Activated CD8-positive, alpha-beta memory T cell treated with anti-CD3 and anti-CD28 coated beads for 36 hours (primary cell): Measurements from ENCODE around the gene PRKCA. TPM values are rescaled to one million over a fixed set of nuclear protein-coding genes. Genes with fewer than 3 reads are reported as not detected.
"Not testable (repeated sequence)": the region's sequence is repeated elsewhere in the genome, so short reads cannot be mapped to it uniquely, and the experiment has no call there.

ENCODE experiments used
- CTCF ChIA-PET: fragments of 350-600 bp; sonication (Branson Sonifier 250); formaldehyde crosslinking; loops from one replicate; lab custom pipeline; 2021; ENCODE audit warnings: antibody characterized with exemption; lab: Charles Lee
- POLR2A ChIA-PET: fragments of 350-600 bp; sonication (Branson Sonifier 250); formaldehyde crosslinking; loops from one replicate; lab custom pipeline; 2021; ENCODE audit warnings: antibody characterized with exemption; lab: Charles Lee
- total RNA-seq, 2 experiments: library from RNA; stranded (reverse); gene quantifications; one replicate each; pipeline ENCODE4 v1.2.3, GENCODE V29; 2021

The PRKCA gene
- total RNA-seq, 2 experiments from 2014 or later = 70.3 to 73.4 TPM

DNA sequence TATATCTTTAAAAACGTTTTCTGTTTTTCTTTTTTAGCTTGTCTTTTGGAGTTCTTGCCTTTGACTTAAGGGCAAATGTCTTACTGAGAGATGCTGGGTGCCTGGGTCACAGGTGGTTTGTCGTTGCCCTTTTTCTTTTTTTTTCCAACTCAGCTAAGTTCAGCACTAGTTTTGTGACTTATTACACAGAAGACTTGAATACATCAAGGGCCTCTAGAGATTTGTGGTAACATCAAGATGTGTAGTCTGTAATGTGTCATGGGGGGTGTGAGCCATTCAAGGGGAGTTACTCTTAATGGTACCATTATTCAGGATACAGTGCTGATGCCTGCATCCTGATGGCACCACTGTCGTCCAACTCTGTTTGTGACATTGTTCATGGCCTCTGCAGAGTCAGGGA, 95.1 kb downstream of the PRKCA start:
- CTCF ChIA-PET = no interaction called here
- POLR2A ChIA-PET = no interaction called here

DNA sequence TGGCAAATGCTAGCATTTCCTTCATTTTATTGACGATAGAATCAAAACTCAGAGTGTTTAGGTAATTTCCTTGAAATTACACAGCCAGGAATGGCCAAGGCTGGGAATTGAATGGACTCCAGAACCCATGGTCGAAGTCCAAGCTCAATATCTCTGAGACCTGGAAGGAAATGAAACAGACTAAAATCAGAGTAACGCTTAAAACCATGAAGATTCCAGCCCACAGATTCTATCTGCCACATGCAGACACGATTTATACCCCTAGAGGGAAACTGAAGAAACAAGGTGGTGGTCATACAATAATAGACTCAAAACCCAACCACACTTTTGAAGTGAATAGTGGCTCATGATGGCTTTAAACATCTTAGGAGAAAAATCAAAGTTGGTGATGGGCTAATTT, 95.6 kb downstream of the PRKCA start:
- ChIA-PET POLR2A (no interaction called here), CTCF (interaction anchor here (1.2 kb wide), 1 partner anchor 17 kb away, joined by 3 read pairs; no protein-coding TSS in a partner anchor)

DNA sequence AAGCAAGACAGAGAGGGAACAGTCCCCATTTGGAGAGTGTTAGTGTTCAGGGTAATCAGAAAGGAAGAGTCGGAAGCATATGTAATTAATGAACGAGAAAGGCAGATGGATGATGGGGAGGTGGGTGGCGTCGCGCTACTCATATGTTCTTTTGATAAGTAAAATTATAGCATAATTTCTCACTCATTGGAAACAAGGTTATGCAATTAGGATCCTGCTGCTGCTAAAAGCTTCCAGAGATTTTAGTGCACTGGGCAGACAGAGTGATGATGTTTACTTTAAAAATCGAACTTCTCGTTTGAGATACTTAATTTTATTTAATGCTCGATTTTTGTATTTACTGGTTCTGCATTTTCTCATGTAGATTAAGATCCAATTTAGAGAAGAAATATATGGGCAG, 96.2 kb downstream of the PRKCA start:
- ChIA-PET POLR2A (no interaction called here), CTCF (interaction anchor here (1.2 kb wide), 1 partner anchor 17 kb away, joined by 3 read pairs; no protein-coding TSS in a partner anchor)

DNA sequence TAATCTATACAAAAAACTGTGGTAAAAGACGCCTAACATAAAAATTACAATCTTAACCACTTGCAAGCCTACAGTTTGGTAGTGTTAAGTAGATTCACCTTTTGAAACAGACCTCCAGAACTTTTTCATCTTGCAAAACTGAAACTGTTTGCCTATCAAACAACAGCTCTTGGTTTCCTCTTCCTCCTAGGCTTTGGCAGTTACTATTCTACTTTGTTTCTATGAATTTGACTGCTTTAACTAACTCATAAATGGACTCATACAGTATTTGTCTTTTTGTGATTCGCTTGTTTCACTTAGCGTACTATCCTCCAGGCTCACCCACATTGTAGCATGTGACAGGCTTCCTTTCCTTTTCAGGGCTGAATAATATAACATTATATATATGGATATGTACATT, 97.0 kb downstream of the PRKCA start:
- ChIA-PET POLR2A (no interaction called here), CTCF (interaction anchor here (1.2 kb wide), 1 partner anchor 45 kb away, joined by 3 read pairs; no protein-coding TSS in a partner anchor)

DNA sequence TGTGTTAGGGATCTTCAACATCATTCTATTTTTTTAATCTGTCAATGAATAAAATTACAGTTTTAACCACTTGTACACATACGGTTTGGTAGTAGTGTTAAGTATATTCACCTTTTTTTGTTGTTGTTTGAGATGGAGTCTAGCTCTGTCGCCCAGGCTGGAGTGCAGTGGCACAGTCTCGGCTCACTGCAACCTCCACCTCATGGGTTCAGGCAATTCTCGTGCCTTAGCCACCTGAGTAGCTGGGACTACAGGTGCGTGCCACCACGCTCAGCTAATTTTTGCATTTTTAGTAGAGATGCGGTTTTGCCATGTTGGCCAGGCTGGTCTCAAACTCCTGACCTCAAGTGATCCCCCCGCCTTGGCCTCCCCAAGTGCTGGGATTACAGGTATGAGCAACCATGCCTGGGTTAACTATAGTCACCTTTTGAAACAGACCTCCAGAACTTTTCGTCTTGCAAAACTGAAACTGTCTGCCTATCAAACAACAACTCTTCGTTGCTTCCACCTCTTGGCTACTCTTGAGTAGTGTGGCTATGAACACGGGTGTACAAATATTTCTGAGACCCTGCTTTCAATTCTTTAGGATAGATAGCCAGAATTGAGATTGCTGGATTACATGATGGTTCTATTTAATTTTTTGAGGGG, 97.8 kb downstream of the PRKCA start:
- CTCF ChIA-PET = interaction anchor here (1.2 kb wide), 1 partner anchor 46 kb away, joined by 3 read pairs; no protein-coding TSS in a partner anchor
- POLR2A ChIA-PET = not testable (repeated sequence)

DNA sequence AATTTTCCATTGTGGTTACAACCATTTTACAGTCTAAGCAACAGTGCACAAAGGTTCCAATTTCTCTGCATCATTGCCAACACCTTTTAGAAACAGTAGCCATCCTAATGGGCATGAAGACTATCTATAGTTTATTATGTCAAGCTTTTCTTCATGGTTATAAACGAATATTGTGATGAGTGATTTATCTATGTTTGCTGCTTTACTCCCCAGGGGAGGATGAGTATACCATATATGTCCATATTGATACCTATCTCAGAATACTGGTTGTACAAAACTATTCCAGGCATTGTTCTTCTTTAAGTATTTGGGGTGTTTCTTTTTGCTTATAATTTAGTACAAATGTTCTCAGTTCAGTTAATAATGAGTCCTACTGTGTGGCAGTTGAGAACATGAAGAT, 98.3 kb downstream of the PRKCA start:
- POLR2A ChIA-PET = no interaction called here
- CTCF ChIA-PET = interaction anchor here (0.5 kb wide), 1 partner anchor 11 kb away, joined by 3 read pairs; no protein-coding TSS in a partner anchor

DNA sequence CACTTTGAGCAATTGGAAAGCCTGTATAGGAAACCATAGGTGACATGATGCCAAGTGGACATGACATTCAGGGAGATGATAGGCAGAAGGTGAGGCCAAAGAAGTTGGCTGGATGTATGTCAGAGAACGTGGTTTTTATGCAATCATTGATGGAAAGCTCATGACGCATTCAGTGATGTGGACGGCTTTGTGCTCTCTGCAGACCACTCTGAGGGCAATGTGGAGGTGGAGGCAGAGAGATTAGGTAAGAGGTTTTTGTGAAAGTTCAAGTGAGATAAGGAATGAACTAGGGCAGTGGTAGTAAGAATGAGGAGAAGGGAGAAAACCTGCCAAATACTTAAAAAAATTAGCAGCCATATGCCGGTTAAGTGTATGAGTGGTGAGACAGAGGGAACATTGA, 99.0 kb downstream of the PRKCA start:
- ChIA-PET CTCF (no interaction called here), POLR2A (no interaction called here)

DNA sequence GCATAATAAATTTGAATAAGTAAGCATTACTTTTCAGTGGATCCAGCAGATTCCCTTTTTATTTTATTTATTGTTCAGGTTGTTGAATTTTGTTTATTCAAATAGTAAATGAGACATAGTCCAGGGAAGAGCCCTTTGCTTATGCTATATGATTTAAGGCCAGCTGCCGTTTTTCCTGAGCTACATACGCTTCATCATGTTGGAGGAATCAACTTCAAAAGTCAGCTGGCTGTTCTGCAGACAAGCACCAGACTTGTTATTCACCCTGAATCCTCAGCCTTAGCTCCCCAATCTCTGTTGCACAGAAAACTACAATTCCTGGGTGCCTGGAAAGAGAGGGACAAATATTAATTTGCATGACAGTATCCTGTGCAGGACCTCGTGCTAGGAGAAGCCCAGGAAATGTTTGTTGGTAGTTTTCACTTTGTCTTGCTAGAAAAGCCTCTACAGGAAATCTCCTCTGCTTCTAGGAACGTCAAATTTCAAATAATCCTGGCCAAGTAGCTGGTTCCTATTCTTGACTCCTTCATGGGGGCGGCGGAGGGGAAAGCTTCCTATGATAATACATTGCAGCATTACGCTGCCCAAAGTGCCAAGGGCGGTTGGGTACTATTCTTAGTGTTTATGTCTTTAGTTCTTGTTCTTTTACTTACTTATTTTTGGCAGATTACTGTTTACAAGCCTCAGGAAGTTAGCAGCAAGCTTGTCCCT, 101.6 kb downstream of the PRKCA start:
- POLR2A ChIA-PET = no interaction called here
- CTCF ChIA-PET = interaction anchor here (0.9 kb wide), 1 partner anchor 9 kb away, joined by 4 read pairs; no protein-coding TSS in a partner anchor

DNA sequence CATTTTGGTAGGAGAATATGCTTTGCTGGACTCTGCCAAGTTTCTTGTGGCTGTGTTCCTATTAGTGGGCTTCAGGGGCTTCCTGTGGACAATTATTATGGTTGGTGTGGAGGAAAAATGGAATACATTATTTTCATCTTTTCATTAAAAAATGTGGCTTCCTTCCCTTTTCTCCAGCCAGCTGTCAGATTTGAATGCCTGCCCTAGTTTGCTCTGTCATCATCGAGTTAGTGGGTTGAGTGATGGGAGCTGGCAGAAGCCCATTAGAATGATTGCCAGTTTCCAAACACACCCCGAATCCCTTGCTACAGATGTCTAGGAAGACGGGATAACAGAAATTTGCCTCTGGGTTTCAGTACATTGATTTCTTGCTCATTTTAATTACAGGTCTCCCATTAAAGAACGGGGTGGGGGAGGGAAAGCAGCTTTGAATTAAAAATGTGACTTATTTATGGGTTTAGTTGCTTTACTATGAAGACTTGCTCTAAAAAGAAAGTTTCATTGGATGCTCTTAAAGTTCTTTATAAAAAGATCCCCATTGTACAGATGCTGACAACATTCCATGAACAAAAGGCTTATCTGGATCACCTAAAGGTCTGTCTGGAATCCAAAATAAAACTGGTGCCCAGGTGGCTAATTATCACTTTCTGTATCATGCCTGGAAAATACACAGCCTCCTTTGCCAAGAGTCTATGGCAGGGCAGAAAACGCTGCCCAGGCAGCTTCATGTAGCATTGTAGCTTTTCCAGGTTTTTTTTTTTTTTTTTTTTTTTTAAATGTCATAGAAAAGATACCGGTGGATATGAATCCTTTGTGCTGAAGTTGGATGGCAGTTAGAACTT, 103.6 kb downstream of the PRKCA start:
- CTCF ChIA-PET = no interaction called here
- POLR2A ChIA-PET = no interaction called here

DNA sequence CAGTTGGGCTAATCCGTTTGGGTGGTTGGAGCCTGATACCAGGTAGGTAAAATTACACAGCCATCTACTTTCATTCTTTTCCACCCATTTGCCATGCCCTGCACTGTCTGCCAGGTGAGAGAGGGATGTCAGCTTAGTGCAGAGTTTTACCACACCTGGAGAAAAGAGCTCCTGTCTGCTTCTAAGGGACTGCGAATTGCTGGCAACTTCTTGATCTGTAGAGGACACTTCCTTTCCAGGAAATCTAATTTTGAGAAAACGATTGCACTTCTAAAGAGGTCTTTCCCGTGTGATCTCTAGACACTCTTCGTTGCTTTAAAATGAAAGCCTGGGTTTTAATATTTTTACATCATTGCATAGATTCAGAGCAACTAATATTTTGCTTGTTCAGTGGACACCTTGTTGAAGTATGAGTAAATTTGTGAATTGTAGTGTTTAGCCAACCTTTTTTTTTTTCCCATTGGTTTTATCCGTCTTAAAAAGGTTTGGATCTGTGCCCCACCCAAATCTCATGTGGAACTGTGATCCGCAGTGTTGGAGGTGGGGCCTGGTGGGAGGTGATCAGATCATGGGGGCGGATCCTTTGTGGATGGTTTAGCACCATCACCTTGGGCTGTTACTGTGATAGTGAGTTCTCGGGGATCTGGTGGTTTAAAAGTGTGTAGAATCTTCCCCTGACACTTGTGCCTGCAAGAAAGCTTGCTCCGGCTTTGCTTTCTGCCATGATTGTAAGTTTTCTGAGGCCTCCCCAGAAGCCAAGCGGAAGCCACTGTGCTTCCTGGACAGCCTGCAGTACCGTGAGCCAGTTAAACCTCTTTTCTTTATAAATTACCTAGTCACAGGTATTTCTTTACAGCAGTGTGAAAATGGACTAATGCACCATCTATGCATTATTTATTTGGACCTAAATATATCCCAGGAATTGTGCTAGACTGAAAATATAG, 104.6 kb downstream of the PRKCA start:
- POLR2A ChIA-PET = no interaction called here
- CTCF ChIA-PET = no interaction called here

DNA sequence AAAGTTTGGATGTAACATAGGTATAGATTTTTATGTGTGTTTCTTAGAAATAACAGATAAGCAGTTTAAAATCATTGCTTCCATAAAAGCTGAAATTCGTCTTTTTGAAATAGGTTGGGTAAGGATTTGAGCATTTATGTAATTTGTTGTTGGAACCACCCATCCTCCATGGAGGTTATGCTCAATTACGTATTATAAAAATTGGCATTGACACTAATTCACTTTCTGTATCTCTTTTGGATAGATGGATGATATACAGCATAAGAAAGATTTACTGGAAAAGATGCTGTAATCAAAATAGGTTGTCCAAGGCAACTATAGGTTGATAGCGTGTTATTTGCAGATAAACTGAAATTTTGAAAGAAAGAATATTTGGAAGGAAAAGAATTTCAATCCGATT, 105.5 kb downstream of the PRKCA start:
- POLR2A ChIA-PET = no interaction called here
- CTCF ChIA-PET = no interaction called here

DNA sequence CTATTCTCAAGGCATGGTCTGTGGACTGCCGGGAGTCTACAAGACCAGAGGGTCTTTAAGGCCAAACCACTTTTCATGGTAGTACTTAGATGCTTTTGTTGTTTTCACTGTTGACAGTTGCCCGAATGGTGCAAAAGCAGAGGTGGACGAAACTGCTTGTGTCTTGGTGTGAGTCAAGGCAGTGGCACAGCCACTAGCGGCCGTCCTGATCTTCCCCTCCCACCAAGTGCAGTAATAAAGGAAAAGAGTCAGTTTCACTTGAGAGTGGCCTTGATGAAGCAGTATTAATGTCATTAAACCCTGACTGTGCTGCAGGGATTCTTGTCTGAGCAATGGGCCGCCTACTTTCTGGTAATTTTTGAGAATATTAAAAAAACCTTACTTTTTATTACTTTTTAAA, 109.1 kb downstream of the PRKCA start:
- ChIA-PET CTCF (no interaction called here), POLR2A (no interaction called here)

DNA sequence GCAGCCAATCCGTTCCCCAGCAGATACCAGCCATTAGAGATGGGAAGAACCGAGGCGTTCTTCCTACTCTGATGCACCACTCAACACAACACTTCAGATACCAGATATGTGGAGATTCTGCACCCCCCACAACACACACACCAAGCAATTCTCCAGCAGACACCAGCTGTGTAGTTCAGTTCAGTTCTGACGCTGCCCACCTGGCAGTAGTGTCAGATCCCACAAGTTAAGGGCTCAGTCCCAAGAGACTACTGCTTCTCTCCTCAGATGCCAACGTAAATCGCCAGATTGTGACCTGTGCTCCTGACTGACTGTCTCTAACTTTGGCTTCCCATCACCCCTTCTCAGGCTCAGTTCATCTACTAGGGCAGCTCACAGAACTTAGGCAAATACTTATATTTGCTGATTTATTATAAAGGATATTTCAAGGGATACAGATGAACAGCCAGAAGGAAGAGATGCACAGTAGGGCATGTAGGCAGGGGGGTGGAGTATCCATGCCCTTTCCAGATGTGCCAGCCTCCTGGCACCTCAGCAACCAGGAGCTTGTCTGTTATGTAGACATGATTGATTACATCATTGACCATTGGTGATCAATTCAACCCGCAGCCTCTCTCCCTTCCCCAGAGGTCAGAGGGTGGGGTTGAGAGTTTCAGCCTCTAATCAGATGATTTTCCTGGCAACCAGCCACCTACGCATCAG, 110.6 kb downstream of the PRKCA start:
- ChIA-PET POLR2A (no interaction called here), CTCF (interaction anchor here (0.9 to 1.8 kb wide), 2 partner anchors 9 to 155 kb away, joined by 3 to 4 read pairs; no protein-coding TSS in a partner anchor)

DNA sequence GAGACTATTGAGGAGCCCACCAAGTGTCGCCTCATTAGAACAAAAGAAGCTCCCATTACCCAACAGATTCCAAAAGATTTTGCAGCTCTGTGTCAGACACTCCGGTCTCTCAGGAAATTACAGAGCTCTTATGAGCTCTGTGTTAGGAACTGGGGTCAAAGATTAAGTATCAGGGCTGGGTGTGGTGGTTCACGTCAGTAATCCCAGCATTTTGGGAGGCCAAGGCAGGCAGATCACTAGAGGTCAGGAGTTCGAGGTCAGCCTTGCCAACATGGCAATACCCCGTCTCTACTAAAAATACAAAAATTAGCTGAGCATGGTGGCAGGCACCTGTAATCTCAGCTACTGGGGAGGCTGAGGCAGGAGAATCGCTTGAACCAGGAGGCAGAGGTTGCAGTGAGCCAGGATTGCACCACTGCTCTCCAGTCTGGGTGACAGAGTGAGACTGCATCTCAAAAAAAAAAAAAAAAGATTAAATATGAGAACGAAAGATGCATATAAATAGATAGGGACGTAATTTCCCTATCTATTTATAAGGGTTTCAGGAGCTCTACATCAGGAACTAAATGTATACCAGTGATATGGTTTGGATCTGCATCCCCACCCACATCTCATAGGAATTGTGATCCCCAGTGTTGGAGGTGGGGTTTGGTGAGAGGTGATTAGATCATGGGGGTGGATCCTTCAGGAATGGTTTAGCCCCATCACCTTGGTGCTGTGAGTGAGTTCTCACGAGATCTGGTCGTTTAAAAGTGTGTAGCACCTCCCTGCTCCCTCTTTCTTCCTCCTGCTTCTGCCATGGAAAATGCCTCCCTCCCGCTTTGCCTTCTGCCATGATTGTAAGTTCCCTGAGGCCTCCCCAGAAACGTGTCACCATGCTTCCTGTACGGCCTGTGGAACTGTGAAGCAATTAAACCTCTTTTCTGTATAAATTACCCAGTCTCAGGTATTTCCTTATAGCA, 111.4 kb downstream of the PRKCA start:
- CTCF ChIA-PET = interaction anchor here (0.9 to 1.8 kb wide), 2 partner anchors 10 to 154 kb away, joined by 3 to 4 read pairs; no protein-coding TSS in a partner anchor
- POLR2A ChIA-PET = no interaction called here

DNA sequence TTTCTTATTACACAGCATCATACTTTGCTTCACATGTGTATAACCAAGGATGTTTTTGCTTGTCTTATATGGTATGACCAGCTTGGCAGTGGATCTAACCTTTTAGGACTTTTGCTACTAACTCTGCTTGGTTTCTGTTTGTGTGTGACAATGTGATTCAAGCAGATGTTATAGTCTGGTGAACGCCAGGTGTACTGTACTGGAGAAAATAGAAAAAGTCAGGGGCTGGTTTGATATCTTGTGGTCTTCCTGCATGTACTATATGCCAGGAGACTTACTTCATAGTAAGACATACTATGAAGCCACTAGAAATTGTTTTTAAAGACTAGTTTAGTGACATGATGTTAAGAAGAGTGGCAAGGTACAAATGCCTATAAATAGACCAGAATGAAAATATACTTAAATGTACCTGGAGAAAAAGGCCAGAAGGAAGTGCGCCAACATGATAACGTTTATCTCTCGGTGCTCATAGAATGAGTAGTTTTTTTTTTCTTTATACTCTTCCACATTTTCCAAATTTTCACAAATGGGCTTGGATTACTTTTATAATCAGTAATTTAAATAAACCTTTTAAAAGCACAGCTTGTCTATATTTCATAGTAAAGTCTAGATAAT, 112.3 kb downstream of the PRKCA start:
- CTCF ChIA-PET = interaction anchor here (1.8 kb wide), 1 partner anchor 154 kb away, joined by 3 read pairs; no protein-coding TSS in a partner anchor
- POLR2A ChIA-PET = interaction anchor here (0.7 kb wide), 1 partner anchor 201 kb away, joined by 4 read pairs; no protein-coding TSS in a partner anchor
